ENCODE data around the gene ECE1. TPM values are rescaled to one million over a fixed set of nuclear protein-coding genes. Genes with fewer than 3 reads are reported as not detected.
A peak's percentile ranks its signal among the peaks of the same experiment; 100 is the strongest.

Gene ECE1
- total and polyA plus RNA-seq, 10 of the 15 experiments (the other 5 are each of a cell fraction or from before 2014, with no cell fraction given) = 0.97 to 81.0 (median 37.0) TPM

DNA sequence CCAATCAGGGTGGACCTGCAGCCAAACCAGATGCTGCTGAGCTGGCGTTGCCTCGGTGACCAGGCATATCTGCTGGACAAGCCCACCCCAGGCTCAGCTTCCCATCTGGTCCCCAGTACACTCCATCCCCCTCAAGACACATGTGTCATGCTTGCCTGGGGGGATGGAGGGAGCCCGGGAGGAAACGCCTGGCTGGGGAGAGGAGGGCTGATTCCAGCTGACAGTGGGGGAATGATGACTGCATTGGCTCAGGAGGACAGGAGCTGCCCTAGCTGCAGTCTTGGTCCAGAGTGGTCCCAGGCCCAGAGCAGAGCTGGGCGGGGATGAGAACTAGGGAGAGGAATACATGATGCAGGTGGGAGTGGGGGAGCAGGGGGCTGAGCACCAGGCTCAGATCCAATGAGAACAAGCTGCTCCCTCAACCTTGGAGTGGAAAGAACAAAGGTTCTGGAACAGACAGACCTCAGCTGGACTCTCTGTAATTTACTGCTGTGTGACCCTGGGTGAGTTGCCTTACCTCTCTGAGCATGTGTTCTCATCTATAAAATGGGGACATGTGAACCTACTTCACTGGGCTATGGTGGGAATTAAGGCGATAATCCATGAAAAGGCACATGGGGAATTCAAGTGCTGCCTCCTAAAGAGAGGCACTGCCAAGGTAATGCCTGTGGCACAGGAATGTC lies 23.1 kb upstream of the ECE1 start:
- POLR2A ChIA-PET = interaction anchor here (0.6 to 1.8 kb wide), 4 partner anchors 11 to 1043 kb away, joined by 3 to 5 read pairs (median 4); no protein-coding TSS in a partner anchor
- in situ Hi-C loops (cut with MboI) = no loop called here
- WGBS (ENCODE audit: insufficient coverage, insufficient replicate concordance, low lambda C conversion rate, missing lambda C conversion rate) = 66% methylated on average over 6 of the region's 6 CpGs
- Histone ChIP-seq H3K9ac (ENCODE audit: control insufficient read depth, insufficient read depth, low read length) (no peak overlapping the region), H3K4me1 (ENCODE audit: control insufficient read depth, insufficient read depth, low read length) (no peaks in the 10 kb centered on the region; the same call in 1 of the 2 replicates), H3K36me3 (ENCODE audit: control insufficient read depth in 2 of 2, insufficient read depth in 2 of 2, low read length in 1 of 2) (peaks cover 0 to 9% of the 10 kb centered on the region in 2 experiments; a peak in 2 of 4 replicates), H4K20me1 (ENCODE audit: control insufficient read depth, insufficient read depth) (no peaks in the 10 kb centered on the region), H3K79me2 (ENCODE audit: control insufficient read depth, insufficient read depth, low read length) (no peaks in the 10 kb centered on the region), H3K27ac (ENCODE audit: control insufficient read depth, insufficient read depth) (no peak overlapping the region), H2AFZ (ENCODE audit: control insufficient read depth, low read depth, low read length) (no peak overlapping the region), H3K27me3 (replicated peaks in 1 of 2; ENCODE audit: control insufficient read depth in 2 of 2, insufficient read depth in 2 of 2, low read length in 1 of 2) (no peaks in the 10 kb centered on the region), H3K4me2 (ENCODE audit: control insufficient read depth, insufficient read depth) (no peak overlapping the region), H3K4me3 (no peak overlapping the region), H3K9me3 (replicated peaks; ENCODE audit: control insufficient read depth, insufficient read depth, low read length) (no peaks in the 10 kb centered on the region; the same call in 2 of the 3 replicates)
- RAD21 ChIA-PET (ENCODE audit: unreplicated experiment) = interaction anchor here (1.0 to 2.4 kb wide), 4 partner anchors 19 to 55 kb away, joined by 3 to 7 read pairs (median 5); no protein-coding TSS in a partner anchor
- no peak for ATAC-seq
- intact Hi-C loops (cut with micrococcal nuclease; ENCODE audit: unreplicated experiment) = no loop called here
- no peak for FAIRE-seq
- DNase-seq (ENCODE audit: low read depth, low spot score) = no peak
- CTCF ChIA-PET = interaction anchor here (0.6 to 2.4 kb wide), 7 partner anchors 11 to 58 kb away, joined by 3 to 8 read pairs (median 4); no protein-coding TSS in a partner anchor
- no TSS peak for BruUV-seq (replicated peaks)
- TF ChIP-seq SMARCA5 (IDR thresholded peaks at IDR 0.05) = 0 out of 2 replicates have a peak, but pooled peaks have one; percentile 42
- TF ChIP-seq FOXK2 (IDR thresholded peaks at IDR 0.05) = no peak
- SMC1A ChIA-PET (ENCODE audit: uncharacterized antibody, unreplicated experiment) = interaction anchor here (1.3 to 2.9 kb wide), 2 partner anchors 10 to 18 kb away, joined by 4 to 12 read pairs; no protein-coding TSS in a partner anchor

DNA sequence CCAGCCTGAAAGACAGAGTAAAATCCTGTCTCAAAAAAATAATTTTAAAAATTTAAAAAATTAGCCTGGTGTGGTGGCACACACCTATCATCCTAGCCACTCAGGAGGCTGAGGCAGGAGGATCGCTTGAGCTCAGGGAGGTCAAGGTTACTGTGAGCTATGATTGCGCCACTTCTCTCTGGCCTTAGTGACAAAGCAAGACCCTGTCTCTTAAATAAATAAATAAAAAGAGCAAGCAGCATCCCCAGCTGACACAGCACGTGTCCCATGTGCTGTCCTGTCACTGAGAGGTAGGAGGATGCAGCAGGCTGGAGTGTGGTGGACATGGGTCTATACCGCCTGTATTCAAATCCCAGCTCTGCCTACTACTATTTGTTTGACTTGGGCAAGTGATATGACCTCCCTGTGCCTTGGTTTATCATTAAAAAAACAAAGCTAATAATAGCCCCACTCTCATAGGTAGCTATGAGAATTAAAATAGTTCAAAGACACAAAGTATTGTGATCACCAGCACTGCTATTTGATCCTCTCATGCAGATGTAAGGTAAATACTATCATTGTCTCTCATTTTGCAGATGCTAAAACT lies 22.2 kb upstream of the ECE1 start:
- no peak for DNase-seq (ENCODE audit: low read depth, low spot score)
- H3K27ac ChIP-seq (ENCODE audit: control insufficient read depth, insufficient read depth) = no peak overlapping the region
- no peaks in the 10 kb centered on the region; the same call in 2 of the 3 replicates for H3K9me3 ChIP-seq (replicated peaks; ENCODE audit: control insufficient read depth, insufficient read depth, low read length)
- H3K4me2 ChIP-seq (ENCODE audit: control insufficient read depth, insufficient read depth) = no peak overlapping the region
- ChIA-PET CTCF (interaction anchor here (0.7 to 2.4 kb wide), 9 partner anchors 10 to 61 kb away, joined by 3 to 8 read pairs (median 3); no protein-coding TSS in a partner anchor), POLR2A (interaction anchor here (0.6 to 1.8 kb wide), 5 partner anchors 10 to 1042 kb away, joined by 3 to 5 read pairs (median 4); no protein-coding TSS in a partner anchor), SMC1A (ENCODE audit: uncharacterized antibody, unreplicated experiment) (interaction anchor here (0.6 to 2.9 kb wide), 3 partner anchors 11 to 19 kb away, joined by 3 to 12 read pairs (median 4); no protein-coding TSS in a partner anchor), RAD21 (ENCODE audit: unreplicated experiment) (interaction anchor here (1.0 to 2.4 kb wide), 5 partner anchors 13 to 56 kb away, joined by 3 to 7 read pairs (median 4); no protein-coding TSS in a partner anchor)
- in situ Hi-C loops (cut with MboI) (no loop called here), intact Hi-C loops (cut with micrococcal nuclease; ENCODE audit: unreplicated experiment) (no loop called here)
- H3K4me3 ChIP-seq = no peak overlapping the region
- no TSS peak for BruUV-seq (replicated peaks)
- no peak for FAIRE-seq
- peaks cover 0 to 6% of the 10 kb centered on the region in 2 experiments; a peak in 2 of 4 replicates for H3K36me3 ChIP-seq (ENCODE audit: control insufficient read depth in 2 of 2, insufficient read depth in 2 of 2, low read length in 1 of 2)
- H3K9ac ChIP-seq (ENCODE audit: control insufficient read depth, insufficient read depth, low read length) = no peak overlapping the region
- H4K20me1 ChIP-seq (ENCODE audit: control insufficient read depth, insufficient read depth) = peaks cover 4% of the 10 kb centered on the region; the same call in 1 of the 2 replicates
- H2AFZ ChIP-seq (ENCODE audit: control insufficient read depth, low read depth, low read length) = no peak overlapping the region
- 68% methylated on average over 4 of the region's 4 CpGs for WGBS (ENCODE audit: insufficient coverage, insufficient replicate concordance, low lambda C conversion rate, missing lambda C conversion rate)
- no peaks in the 10 kb centered on the region for H3K4me1 ChIP-seq (ENCODE audit: control insufficient read depth, insufficient read depth, low read length)
- no peak for ATAC-seq
- H3K27me3 ChIP-seq (replicated peaks in 1 of 2; ENCODE audit: control insufficient read depth in 2 of 2, insufficient read depth in 2 of 2, low read length in 1 of 2) = no peaks in the 10 kb centered on the region
- H3K79me2 ChIP-seq (ENCODE audit: control insufficient read depth, insufficient read depth, low read length) = no peaks in the 10 kb centered on the region
- TF ChIP-seq IRF4 (IDR thresholded peaks at IDR 0.05; ENCODE audit: low read depth, low read length) = no peak
- TF ChIP-seq, protein P1, sequence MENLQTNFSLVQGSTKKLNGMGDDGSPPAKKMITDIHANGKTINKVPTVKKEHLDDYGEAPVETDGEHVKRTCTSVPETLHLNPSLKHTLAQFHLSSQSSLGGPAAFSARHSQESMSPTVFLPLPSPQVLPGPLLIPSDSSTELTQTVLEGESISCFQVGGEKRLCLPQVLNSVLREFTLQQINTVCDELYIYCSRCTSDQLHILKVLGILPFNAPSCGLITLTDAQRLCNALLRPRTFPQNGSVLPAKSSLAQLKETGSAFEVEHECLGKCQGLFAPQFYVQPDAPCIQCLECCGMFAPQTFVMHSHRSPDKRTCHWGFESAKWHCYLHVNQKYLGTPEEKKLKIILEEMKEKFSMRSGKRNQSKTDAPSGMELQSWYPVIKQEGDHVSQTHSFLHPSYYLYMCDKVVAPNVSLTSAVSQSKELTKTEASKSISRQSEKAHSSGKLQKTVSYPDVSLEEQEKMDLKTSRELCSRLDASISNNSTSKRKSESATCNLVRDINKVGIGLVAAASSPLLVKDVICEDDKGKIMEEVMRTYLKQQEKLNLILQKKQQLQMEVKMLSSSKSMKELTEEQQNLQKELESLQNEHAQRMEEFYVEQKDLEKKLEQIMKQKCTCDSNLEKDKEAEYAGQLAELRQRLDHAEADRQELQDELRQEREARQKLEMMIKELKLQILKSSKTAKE (IDR thresholded peaks at IDR 0.05; ENCODE audit: low read depth, poor library complexity, severe bottlenecking) = no peak
- no peak for TF ChIP-seq KLF5 (IDR thresholded peaks at IDR 0.05; ENCODE audit: partially characterized antibody)
- TF ChIP-seq NR2C2 (IDR thresholded peaks at IDR 0.05; ENCODE audit: borderline replicate concordance, control insufficient read depth, insufficient read length, low read depth) = no peak
- no peak for TF ChIP-seq JUND (IDR thresholded peaks at IDR 0.05; ENCODE audit: low read depth, low read length)
- no peak for TF ChIP-seq RUNX3 (IDR thresholded peaks at IDR 0.05; ENCODE audit: low read length)
- TF ChIP-seq POLR2A (IDR thresholded peaks at IDR 0.05; ENCODE audit: low read depth, low read length) = no peak

All from GM12878 (cell line).